Neural progenitor cell (in vitro differentiated cells): ENCODE measurements around the gene VANGL2.
A peak's percentile ranks its signal among the peaks of the same experiment; 100 is the strongest.

Experiments used
- CTCF ChIP-seq: fragments of 200-600 bp; sonication (generic); IDR thresholded peaks from 2 replicates; pipeline ENCODE4 v1.5.1; 2017; ENCODE audit warnings: antibody characterized with exemption, mild to moderate bottlenecking
- EZH2phosphoT487 ChIP-seq: fragments of 200-600 bp; sonication (generic); IDR thresholded peaks from 2 replicates; pipeline ENCODE4 v1.6.1; 2017; ENCODE audit warnings: antibody characterized with exemption

GRCh38 chr1:160411271-160412027, 11.1 kb downstream of the VANGL2 start:
- TF ChIP-seq CTCF (peak; percentile 27), EZH2phosphoT487 (no peak)
